Hematopoietic multipotent progenitor cell treated with erythropoietin and hydrocortisone succinate and interleukin-3 and kit ligand, for 8 days (in vitro differentiated cells): ENCODE measurements around the gene AK1.

Source experiments
- DNase-seq: peaks from one replicate; pipeline ENCODE4 v3.0.0-alpha.2; 2015

Gene AK1

DNA sequence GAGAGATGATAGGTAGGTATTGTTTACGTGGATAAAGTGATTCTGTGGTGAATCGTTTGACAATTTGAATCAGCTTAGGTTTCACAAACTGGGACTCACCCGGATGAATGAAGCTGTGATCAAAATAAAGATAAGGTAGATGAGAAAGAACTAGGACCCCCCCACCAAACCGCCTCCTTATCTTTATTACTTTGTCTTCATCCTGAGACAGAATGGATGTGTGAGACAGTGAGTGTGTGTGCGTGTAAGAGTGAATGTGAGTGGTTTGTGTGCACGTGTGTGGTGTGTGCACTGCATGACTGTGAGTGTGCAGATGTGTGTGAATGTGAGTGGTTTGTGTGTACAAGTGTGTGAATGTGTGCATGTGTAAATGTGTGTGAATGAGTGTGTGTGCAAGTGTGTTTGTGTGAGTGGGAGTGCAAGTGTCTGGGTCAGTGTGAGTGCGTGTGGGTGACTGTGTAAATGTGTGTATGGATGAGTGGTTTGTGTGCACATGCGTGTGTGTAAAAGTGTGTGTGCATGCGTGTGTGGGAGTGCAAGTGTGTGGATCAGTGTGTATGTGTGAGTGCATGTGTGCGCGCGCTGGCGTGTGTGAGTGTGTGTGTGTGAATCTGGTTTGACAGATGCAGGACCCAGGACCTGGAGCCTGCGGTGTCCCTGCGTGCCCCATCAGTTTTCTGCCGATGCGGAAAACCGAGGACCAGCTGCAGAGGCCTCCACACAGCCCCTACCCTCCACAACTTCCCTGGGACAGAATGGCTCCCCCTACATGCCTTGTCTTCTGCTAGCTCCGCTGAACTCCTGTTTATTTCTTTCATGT, 11.6 kb downstream of the AK1 start:
- peak; percentile 42 for DNase-seq

DNA sequence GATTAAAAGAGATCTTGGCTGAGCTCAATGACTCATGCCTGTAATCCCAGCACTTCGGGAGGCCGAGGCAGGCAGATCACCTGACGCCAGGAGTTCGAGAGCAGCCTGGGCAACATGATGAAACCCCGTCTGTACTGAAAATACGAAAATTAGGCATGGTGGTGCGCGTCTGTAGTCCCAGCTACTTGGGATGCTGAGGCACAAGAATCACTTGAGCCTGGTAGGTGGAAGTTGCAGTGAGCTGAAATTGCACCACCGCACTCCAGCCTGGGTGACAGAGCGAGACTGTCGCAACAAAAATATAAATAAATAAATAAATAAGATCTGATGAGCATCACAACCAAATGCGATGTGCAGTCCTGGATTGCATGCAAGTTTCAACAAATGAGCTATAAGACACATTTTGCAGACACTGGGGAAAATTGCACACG, 14.3 kb downstream of the AK1 start:
- no peak for DNase-seq

DNA sequence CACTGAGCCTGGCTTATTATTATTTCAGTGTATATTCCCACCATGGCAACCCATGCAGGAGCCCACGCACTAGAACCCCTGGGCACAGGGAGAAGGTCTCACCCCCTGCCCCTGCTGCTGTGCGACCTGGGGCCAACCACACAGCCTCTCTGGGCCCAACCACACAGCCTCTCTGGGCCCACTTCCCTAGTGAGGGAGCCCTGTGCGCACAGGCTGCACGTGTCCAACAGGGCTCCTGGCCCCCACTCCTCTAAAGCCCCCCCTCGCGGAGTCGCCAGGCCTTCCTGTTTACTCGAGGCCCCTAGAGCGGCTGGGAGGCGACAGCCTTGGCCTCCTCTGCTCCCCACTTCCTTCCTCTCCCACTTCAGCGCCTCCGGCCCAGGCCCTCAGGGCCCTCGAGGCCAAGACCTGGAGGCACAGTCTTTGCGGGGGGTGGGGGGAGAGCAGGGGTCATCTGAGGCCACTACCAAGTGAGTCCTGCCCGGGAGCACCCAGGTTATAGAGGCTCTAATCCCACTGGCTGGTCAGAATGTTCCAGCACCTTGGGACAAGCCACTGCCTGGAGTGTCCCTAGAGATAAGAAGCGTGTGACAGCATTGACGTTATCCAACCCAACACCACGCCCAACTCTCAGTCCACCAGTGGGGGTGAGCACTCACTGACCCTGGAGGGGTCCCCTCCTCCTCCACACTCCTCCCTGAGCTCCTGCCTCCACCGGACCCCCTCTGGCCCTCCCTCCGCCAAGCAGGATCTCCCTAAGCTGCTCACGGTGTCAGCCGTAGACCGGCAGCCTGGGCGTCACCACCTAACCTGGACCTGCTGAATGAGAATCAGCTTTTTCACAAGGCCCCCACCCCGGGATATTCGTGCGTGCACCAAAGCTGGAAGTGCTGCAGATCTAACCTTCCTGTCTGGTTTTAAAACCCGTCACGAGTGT, 15.1 kb downstream of the AK1 start:
- DNase-seq, result peak; percentile 87

- peak; percentile 32 for DNase-seq
These were observed 16.7 kb downstream of the AK1 start for GRCh38 chr9:127860779-127861178.

DNA sequence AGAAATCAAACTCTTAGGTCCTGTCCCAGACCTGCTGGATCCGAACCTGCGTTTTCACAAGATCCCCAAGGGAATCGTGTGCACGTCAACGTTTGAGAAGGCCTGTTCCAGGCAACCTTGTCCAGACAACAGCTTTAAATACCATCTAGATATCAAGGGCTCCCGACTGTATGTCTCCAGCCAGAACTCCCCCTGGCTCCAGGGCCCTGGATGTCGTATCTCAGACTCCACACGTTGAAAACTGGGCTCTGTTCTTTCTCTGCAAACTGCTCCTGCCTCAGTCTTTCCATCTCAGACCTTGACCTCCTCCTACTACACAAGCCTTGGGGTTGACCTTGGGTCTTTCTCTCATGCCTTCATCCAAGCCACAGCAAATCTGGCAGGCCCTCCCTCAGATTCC, 17.2 kb downstream of the AK1 start:
- no peak for DNase-seq

GRCh38 chr9:127858041-127858512, 19.4 kb downstream of the AK1 start:
- DNase-seq, result peak; percentile 86

DNA sequence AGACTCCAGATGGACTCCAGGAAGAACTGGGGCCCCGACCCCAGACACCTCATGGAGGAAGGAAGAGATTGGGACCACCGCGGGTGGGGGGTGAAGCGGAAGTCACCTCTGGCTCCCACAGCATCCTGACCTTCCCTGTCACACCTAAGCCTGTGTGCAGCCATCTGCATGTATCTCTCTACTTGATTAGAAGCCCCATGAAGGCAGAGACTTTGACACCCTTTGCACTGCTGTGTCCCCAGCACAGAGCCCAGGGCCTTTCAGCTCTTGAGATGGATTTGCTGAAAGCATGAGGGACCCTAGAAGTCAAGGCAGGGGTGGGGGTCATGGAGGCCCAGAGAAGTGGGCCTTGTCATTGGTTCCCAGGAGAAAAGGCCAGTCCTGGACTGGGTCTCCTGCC, 20.2 kb downstream of the AK1 start:
- DNase-seq, result peak; percentile 43

DNA sequence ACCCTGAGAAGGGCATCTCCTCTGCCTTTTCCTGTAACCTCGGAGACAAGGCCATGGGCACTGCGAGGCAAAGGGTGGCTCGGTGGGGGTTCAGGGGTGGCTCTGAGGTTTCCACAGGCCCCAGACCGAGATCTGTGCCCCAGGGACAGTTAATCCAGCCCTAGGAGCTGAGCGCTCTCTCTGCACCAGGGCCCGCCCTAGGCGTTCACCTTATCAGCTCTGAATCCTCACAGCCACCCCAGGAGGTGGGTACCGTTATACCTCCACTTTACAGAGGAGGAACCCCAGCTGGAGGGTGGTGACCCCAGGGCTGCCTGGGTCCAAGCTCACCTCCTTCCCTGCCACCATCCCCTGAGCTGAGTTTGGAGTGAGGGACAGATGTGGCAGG, 20.8 kb downstream of the AK1 start:
- peak; percentile 90 for DNase-seq

DNA sequence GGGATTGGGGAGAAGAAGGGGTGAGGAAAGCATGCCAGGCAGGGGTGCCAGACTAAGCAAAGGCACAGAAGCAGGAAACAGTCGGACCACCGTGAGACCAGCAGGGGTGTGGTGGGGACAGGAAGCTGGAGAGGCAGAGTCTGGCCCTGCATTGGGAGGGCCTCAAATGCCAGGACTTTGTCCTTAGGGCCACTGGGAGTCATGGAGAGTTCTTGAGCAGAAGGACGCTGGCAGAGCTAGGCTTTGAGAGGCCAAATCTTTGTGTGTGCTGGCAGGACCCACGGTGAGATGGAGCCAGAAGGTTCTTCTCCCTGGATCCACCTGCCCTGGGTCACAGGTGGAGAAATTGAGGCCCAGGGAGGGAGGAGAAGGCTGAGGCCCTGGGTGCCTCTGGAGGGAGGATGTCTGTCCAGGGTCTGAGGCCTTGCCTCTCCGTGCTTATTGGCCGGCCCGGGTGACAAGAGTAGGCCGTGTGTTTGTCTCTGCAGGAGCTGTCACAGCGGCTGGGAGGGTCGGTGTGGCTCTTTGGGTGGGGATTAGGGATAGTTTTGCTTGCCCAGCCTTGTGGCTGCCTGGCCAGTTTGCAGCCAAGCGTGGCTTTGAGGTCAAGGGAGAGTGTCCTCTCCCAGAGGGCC, 21.3 kb downstream of the AK1 start:
- peak; percentile 77 for DNase-seq

DNA sequence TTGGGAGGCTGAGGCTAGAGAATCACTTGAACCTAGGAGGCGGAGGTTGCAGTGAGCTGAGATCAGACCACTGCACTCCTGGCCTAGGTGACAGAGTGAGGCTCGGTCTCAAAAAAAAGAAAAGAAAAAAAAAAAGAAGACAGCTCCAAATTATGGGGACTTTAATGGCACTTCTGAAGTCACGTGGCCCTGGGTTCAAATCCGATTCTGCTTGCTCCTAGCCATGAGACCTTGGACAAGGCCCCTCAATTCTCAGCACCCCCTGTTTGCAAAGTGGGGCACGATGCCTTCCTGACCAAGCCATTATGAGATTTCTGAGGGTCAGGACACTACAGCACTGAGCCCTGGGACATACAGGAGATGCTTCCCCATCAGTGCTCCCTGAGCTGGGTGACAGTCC, 22.0 kb downstream of the AK1 start:
- no peak for DNase-seq

GRCh38 chr9:127854960-127855359, 22.5 kb downstream of the AK1 start:
- peak; percentile 27 for DNase-seq

DNA sequence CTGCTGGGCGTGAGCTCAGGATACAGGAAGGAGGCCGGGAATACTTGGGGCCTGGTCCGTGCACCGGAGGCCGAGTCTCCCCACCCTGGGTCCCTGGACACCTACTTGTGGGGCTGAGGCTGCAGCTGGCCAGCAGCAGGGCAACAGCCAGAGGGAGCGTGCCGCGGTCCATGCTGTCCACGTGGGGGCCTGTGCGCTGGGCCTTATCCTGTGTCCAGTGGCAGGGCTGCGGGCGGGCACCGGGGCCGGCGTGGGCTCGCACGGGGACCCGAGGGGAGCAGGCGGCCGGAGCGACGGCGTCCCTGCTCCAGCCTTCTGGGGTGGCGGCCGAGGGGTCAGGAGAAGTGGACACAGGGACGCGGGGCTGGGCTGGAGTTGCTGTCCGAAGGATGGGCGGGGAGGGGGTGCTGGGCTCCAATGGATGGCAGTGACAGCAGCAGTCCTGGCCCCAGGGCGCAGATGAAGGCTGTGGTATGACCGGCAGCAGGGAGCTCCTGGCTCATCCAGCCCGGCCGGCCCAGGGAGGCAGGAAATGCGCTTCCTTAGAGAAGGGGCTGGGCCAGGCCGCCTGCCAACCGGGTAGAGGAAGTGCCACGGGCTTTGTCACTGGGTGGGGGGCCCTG, 23.2 kb downstream of the AK1 start, which contains the start of gene ENG:
Gene ENG (minus strand): TSS at position 475 of the 623 bp plus-strand sequence. CDS start 303 bp downstream, at position 172.
- DNase-seq, result peak; percentile 72

DNA sequence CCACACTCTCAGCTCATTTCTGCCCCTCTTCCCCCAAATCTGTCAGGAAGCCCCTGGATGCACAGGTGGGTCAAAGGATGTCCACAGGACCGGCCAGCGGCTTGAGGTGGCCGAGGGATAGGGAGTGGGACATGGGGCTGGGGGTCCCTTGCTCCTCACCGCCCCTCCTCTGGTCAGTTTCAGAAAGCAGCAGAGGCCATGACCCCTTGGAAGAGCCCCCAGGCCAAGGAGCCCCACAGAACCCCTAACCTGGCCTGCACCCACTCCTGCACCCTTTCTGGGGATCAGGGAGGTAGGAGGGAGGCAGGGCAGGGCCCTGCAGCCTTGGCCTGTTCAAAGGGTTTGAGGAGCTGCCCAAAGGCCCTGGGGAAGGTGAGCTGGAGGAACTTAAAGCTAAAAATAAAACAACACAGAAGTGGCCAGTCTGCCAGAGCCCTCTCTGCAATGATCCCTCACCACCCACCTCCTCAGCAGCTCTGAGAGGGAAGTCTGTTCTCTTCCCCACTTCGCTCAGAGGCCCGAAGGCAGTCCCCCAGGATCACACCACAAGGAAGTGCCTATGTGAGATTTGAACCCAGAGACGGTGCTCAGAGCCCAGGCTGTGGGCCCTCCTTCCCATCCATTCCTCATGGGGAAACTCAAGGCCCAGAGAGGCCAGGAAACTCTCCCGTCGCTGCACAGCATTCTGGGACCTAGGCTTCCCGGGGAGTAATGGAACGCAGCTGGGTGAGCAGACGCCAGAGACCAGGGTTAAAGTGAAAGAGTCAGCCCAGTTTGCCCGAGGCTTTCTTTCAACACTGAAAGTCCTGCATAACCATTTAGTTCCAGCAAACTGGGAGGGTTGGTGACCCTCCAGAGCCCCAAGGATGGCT, 23.9 kb downstream of the AK1 start:
- DNase-seq, result peak; percentile 37

- DNase-seq, result peak; percentile 26
These were observed 24.6 kb downstream of the AK1 start for GRCh38 chr9:127852829-127853228.

DNA sequence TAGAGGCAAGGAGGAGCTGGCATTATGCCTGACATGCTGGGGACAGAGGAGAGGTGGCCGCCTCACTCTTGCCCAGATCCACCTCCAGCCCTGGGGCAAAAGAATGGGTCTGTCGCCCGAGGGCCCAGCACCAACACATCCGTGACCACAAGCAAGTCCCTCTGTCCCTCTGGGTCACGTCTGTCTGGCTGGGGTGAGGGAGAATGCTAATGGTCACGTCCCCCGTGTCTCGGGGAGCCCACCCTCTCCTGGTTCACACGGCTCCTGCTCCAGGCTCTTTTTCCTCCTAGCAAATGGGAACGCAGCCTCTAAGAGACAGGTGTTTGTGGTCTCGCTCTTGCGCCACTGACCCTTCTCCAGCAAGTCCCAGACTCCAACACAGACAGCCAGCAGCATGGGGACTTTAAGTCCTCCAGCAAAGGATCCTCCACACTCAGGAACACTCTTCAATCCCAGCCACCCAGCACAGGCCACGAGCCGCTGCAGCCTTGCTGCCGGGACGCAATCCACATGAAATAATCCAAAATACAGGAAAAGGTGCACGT, 27.1 kb downstream of the AK1 start:
- DNase-seq, result no peak

GRCh38 chr9:127848756-127849504, 28.5 kb downstream of the AK1 start:
- DNase-seq, result no peak

GRCh38 chr9:127847833-127848755, 29.4 kb downstream of the AK1 start:
- DNase-seq, result no peak

- DNase-seq, result no peak
These were observed 30.3 kb downstream of the AK1 start for GRCh38 chr9:127847178-127847510.

DNA sequence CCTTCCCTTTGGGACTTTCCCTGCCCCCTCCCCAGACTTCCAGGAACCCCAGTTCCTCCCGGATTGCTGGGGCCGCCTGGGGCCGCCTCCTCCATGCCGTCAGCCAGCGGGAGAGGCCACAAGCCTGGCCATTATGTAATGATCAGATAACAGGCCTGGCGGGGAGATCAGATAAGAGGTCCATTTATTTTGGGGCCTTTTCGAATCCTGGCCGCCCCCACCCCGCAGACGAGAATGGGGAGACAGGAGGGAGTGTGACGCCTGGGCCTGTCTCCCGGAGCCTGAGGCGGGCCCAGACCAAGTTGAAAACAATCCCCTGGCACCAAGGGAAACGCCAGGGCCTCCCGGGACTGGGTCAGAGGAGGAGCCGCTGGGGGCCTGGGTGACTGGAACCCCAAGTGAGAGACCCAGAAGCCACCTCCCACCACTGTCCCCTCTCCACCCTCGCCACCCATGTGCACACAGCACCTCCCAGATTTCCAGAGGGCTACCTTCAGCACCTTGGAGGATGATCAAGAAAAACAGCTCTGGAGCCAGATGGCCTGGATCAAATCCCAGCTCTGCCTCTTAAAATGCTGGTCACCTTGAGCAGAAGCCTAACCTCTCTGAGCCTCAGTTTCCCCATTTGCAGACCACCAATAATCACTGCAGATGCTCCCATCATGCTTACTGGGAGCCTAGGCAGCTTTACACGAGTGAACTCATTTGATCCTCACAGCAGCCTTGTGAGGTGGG, 30.9 kb downstream of the AK1 start:
- DNase-seq, result no peak
